GM12878 (cell line): ENCODE data around the gene CDC14B. TPM values are rescaled to one million over a fixed set of nuclear protein-coding genes. Genes with fewer than 3 reads are reported as not detected.

Experiments
- ATAC-seq: fragments of 200-7000 bp; cut with Tn5 transposase; 3 replicates; pipeline ENCODE4 v1.9.1; 2020; ENCODE audit warnings: mild to moderate bottlenecking, moderate library complexity
- BruUV-seq: library from RNA; stranded (reverse); fragments of 400-500 nt; replicated peaks from 2 replicates; lab custom pipeline; 2021; lab: Mats Ljungman, UMichigan
- CTCF ChIA-PET: fragments of 300-600 bp; sonication (Branson Sonifier 250); formaldehyde crosslinking; extraction: SDS; loops from one replicate; lab custom pipeline; 2021; ENCODE audit warnings: inconsistent platforms; lab: Yijun Ruan, JAX
- POLR2A ChIA-PET: fragments of 350-600 bp; formaldehyde crosslinking; extraction: SDS; loops from one replicate; lab custom pipeline; 2021; ENCODE audit warnings: inconsistent platforms; lab: Charles Lee
- RAD21 ChIA-PET: fragments of 300-600 bp; sonication (Branson Sonifier 250); formaldehyde crosslinking; loops from one replicate; lab custom pipeline; 2023; ENCODE audit warnings: antibody characterized with exemption; ENCODE audit not compliant: unreplicated experiment; lab: Charles Lee
- SMC1A ChIA-PET: fragments of 300-600 bp; sonication (Branson Sonifier 250); formaldehyde crosslinking; loops from one replicate; lab custom pipeline; 2023; ENCODE audit not compliant: unreplicated experiment, uncharacterized antibody; lab: Charles Lee
- DNase-seq: peaks from one replicate; pipeline ENCODE4 v3.0.0-alpha.2; 2011; ENCODE audit warnings: low read depth, low spot score
- FAIRE-seq: peaks from 3 replicates; lab custom pipeline; 2011; peaks lifted over from hg19 to GRCh38; lab: Jason Lieb, UNC
- H2AFZ ChIP-seq: 2 replicates; pipeline ENCODE4 v1.6.0; 2011; ENCODE audit warnings: low read depth, low read length, control low read depth; ENCODE audit not compliant: control insufficient read depth
- H3K27ac ChIP-seq: 2 replicates; pipeline ENCODE4 v1.5.1; 2011; ENCODE audit warnings: control low read depth; ENCODE audit not compliant: control insufficient read depth, insufficient read depth
- H3K27me3 ChIP-seq, 2 experiments: replicated peaks in 1 of 2; 2 replicates each; pipeline versions ENCODE4 v1.6.0 to v1.6.1; 2011; ENCODE audit warnings: low read length in 1 of 2; ENCODE audit not compliant: control insufficient read depth in 2 of 2, insufficient read depth in 2 of 2
- H3K36me3 ChIP-seq, 2 experiments: 2 replicates each; pipeline ENCODE4 v1.5.1; 2011; ENCODE audit warnings: low read length in 1 of 2; ENCODE audit not compliant: control insufficient read depth in 2 of 2, insufficient read depth in 2 of 2
- H3K4me1 ChIP-seq: 2 replicates; pipeline ENCODE4 v1.6.1; 2011; ENCODE audit warnings: mild to moderate bottlenecking, low read length, moderate library complexity, mixed read lengths; ENCODE audit not compliant: control insufficient read depth, insufficient read depth
- H3K4me2 ChIP-seq: 2 replicates; pipeline ENCODE4 v1.6.0; 2011; ENCODE audit warnings: control low read depth; ENCODE audit not compliant: control insufficient read depth, insufficient read depth
- H3K4me3 ChIP-seq: fragments of 200-600 bp; sonication (generic); 2 replicates; pipeline ENCODE4 v1.5.1; 2016
- H3K79me2 ChIP-seq: 2 replicates; pipeline ENCODE4 v1.6.0; 2011; ENCODE audit warnings: low read length; ENCODE audit not compliant: control insufficient read depth, insufficient read depth
- H3K9ac ChIP-seq: 2 replicates; pipeline ENCODE4 v1.8.0; 2011; ENCODE audit warnings: low read length, control low read depth, mixed read lengths; ENCODE audit not compliant: control insufficient read depth, insufficient read depth
- H3K9me3 ChIP-seq: replicated peaks from 3 replicates; pipeline ENCODE4 v1.5.1; 2011; ENCODE audit warnings: mild to moderate bottlenecking, low read length; ENCODE audit not compliant: control insufficient read depth, insufficient read depth
- H4K20me1 ChIP-seq: 2 replicates; pipeline ENCODE4 v1.6.0; 2011; ENCODE audit not compliant: control insufficient read depth, insufficient read depth
- ASH2L ChIP-seq: fragments of 300-600, 200-600 bp; sonication (generic); IDR thresholded peaks from 2 replicates; pipeline ENCODE4 v1.6.1; 2017; ENCODE audit warnings: low read depth, mild to moderate bottlenecking, borderline replicate concordance
- CBX3 ChIP-seq: fragments of 200-600 bp; sonication (generic); IDR thresholded peaks from 2 replicates; pipeline ENCODE4 v1.6.1; 2016; ENCODE audit warnings: low read depth, borderline replicate concordance
- CEBPB ChIP-seq, 2 experiments: fragments of 150-350 bp in 1 of 2; IDR thresholded peaks; 2 replicates each; pipeline ENCODE4 v1.6.1; 2012 to 2014; ENCODE audit warnings: low read depth in 2 of 2, low read length in 2 of 2, borderline replicate concordance in 1 of 2, inconsistent platforms in 1 of 2
- CHD2 ChIP-seq: IDR thresholded peaks from 2 replicates; pipeline ENCODE4 v1.6.1; 2011; ENCODE audit warnings: low read depth, low read length, improper control_type of control experiment, borderline replicate concordance
- MXI1 ChIP-seq: fragments of 150-350 bp; IDR thresholded peaks from 2 replicates; pipeline ENCODE4 v1.6.1; 2011; ENCODE audit warnings: low read depth, mild to moderate bottlenecking, inconsistent platforms, low read length, improper control_type of control experiment
- MYC ChIP-seq: IDR thresholded peaks from 2 replicates; pipeline ENCODE4 v1.6.1; 2011; ENCODE audit warnings: mild to moderate bottlenecking, low read length, moderate library complexity, inconsistent platforms; ENCODE audit not compliant: insufficient read depth, insufficient replicate concordance, insufficient read length, severe bottlenecking
- SREBF1 ChIP-seq: IDR thresholded peaks from 2 replicates; pipeline ENCODE4 v1.6.1; 2012; ENCODE audit warnings: mild to moderate bottlenecking, low read length
- STAT1 ChIP-seq: fragments of 450-650 bp; conservative IDR thresholded peaks from 2 replicates; pipeline ENCODE4 v1.6.1; 2014; ENCODE audit warnings: antibody characterized with exemption, mild to moderate bottlenecking
- ZBED1 ChIP-seq: IDR thresholded peaks from 2 replicates; pipeline ENCODE4 v1.6.1; 2016; ENCODE audit warnings: borderline replicate concordance
- ZNF207 ChIP-seq: fragments of 450-650 bp; IDR thresholded peaks from 2 replicates; pipeline ENCODE4 v1.6.1; 2014; ENCODE audit warnings: antibody characterized with exemption, mild to moderate bottlenecking, borderline replicate concordance
- WGBS: methylation state at CpG from one replicate; pipeline ENCODE4 v1.1.6; 2016; ENCODE audit warnings: low lambda C conversion rate; ENCODE audit not compliant: insufficient replicate concordance, insufficient coverage; ENCODE audit errors: missing lambda C conversion rate; 5-methylcytosine and 5-hydroxymethylcytosine counted together
- in situ Hi-C: fragments of 300-500 bp; cut with MboI; formaldehyde crosslinking; loops from 9 replicates; pipeline ENCODE4 v1.14.3; 2018; ENCODE audit warnings: mixed read lengths
- intact Hi-C: fragments of 100-400 bp; cut with micrococcal nuclease; formaldehyde crosslinking; loops from one replicate; pipeline ENCODE4 v1.14.2; 2022; ENCODE audit not compliant: unreplicated experiment
- polyA plus RNA-seq, 11 experiments: library from polyadenylated mRNA; depleted of rRNA in 4 of 11; unstranded in 6 of 11; stranded (reverse) in 5 of 11; fragments of >200 nt; fragmentation: Nextera tagmentation in 4 of 11; fragmentation: Illumina TruSeq in 1 of 11; extraction: Ambion mirVana in 4 of 11; extraction: Trizol in 1 of 11; gene quantifications; 1 replicate in 1 of 11; 2 replicates in 10 of 11; pipeline versions ENCODE4 v1.2.1 to v1.2.3, GENCODE V29; 2011 to 2016; ENCODE audit warnings: inconsistent platforms in 2 of 11, missing spikeins in 2 of 11, low read depth in 1 of 11
- total RNA-seq, 4 experiments: library from RNA; depleted of rRNA in 3 of 4; stranded (reverse); fragments of >200 nt in 3 of 4; fragmentation: Illumina TruSeq in 1 of 4; extraction: Trizol in 1 of 4; gene quantifications; 2 replicates each; pipeline versions ENCODE4 v1.2.1 to v1.2.3, GENCODE V29; 2013 to 2021
- TF ChIP-seq, protein P1 (sequence below): fragments of 450-650 bp; formaldehyde crosslinking; IDR thresholded peaks from 2 replicates; pipeline ENCODE4 v1.4.0; 2022; ENCODE audit warnings: mild to moderate bottlenecking, moderate library complexity
- TF ChIP-seq, protein P2 (sequence below): fragments of 450-650 bp; IDR thresholded peaks from 2 replicates; pipeline ENCODE4 v1.6.1; 2014; ENCODE audit warnings: mild to moderate bottlenecking
- TF ChIP-seq, protein P3 (sequence below): fragments of 450-650 bp; conservative IDR thresholded peaks from 2 replicates; pipeline ENCODE4 v1.6.1; 2017; ENCODE audit warnings: mild to moderate bottlenecking, moderate library complexity
- TF ChIP-seq, protein P4 (sequence below): IDR thresholded peaks from 2 replicates; pipeline ENCODE4 v1.6.1; 2011; ENCODE audit warnings: low read depth, mild to moderate bottlenecking, low read length, moderate library complexity, borderline replicate concordance; ENCODE audit errors: extremely low read depth
- TF ChIP-seq, protein P5 (sequence below): IDR thresholded peaks from 2 replicates; pipeline ENCODE4 v1.6.1; 2012; ENCODE audit warnings: low read depth, low read length, improper control_type of control experiment

Gene CDC14B
- total and polyA plus RNA-seq, 10 of the 15 experiments (the other 5 are each of a cell fraction or from before 2014, with no cell fraction given): 3.7 to 11.7 (median 6.2) TPM

DNA sequence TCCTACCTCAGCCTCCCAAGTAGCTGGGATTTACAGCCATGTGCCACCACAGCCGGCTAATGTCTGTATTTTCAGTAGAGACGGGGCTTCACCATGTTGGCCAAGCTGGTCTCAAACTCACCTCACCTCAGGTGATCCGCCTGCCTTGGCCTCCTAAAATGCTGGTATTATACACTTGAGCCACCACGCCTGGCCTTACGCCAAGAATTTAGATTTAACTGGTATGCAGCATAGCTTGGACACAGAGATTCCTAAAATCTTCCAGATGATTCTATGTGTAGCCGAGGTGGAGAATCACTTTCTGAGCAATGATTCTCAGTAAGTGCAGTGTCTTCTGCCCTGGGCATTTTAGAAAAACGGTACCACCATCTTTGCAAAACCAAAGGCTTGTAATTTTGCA lies 95.6 kb downstream of the CDC14B start (continued):
- TF ChIP-seq, protein P1, sequence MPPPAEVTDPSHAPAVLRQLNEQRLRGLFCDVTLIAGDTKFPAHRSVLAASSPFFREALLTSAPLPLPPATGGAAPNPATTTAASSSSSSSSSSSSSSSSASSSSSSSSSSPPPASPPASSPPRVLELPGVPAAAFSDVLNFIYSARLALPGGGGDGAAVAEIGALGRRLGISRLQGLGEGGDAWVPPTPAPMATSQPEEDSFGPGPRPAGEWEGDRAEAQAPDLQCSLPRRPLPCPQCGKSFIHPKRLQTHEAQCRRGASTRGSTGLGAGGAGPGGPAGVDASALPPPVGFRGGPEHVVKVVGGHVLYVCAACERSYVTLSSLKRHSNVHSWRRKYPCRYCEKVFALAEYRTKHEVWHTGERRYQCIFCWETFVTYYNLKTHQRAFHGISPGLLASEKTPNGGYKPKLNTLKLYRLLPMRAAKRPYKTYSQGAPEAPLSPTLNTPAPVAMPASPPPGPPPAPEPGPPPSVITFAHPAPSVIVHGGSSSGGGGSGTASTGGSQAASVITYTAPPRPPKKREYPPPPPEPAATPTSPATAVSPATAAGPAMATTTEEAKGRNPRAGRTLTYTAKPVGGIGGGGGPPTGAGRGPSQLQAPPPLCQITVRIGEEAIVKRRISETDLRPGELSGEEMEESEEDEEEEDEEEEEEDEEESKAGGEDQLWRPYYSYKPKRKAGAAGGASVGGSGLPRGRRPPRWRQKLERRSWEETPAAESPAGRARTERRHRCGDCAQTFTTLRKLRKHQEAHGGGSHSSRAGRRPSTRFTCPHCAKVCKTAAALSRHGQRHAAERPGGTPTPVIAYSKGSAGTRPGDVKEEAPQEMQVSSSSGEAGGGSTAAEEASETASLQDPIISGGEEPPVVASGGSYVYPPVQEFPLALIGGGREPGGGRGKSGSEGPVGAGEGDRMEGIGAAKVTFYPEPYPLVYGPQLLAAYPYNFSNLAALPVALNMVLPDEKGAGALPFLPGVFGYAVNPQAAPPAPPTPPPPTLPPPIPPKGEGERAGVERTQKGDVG (CRISPR knock-in tag): no peak
- no peak for TF ChIP-seq STAT1
- TF ChIP-seq, protein P2, sequence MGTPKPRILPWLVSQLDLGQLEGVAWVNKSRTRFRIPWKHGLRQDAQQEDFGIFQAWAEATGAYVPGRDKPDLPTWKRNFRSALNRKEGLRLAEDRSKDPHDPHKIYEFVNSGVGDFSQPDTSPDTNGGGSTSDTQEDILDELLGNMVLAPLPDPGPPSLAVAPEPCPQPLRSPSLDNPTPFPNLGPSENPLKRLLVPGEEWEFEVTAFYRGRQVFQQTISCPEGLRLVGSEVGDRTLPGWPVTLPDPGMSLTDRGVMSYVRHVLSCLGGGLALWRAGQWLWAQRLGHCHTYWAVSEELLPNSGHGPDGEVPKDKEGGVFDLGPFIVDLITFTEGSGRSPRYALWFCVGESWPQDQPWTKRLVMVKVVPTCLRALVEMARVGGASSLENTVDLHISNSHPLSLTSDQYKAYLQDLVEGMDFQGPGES: no peak

DNA sequence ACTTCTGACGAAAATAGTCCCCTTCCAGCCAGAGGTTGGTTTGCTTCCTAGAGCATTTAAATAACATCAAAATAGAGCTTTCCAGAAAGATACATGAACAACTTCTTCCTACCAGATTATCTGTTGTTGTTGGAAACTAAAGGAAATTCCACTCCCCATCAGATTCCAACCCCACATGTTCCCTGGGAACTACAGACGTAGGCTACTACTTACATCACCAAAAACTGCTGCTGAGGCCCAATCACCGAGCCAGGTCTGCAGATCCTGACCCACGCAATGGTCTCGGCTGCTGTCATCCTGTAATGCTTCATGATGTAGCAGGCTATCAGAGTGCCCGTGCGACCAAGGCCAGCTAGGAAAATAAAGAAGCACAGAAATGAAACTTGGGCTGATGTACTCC lies 96.3 kb downstream of the CDC14B start:
- Histone ChIP-seq H3K36me3 (no peaks in the 10 kb centered on the region), H3K9me3 (no peaks in the 10 kb centered on the region), H3K27ac (no peak overlapping the region), H3K4me3 (no peak overlapping the region), H2AFZ (no peak overlapping the region), H4K20me1 (no peaks in the 10 kb centered on the region), H3K4me2 (no peak overlapping the region), H3K4me1 (no peaks in the 10 kb centered on the region), H3K9ac (no peak overlapping the region), H3K27me3 (no peaks in the 10 kb centered on the region), H3K79me2 (no peaks in the 10 kb centered on the region)
- intact Hi-C loops (no loop called here), in situ Hi-C loops (no loop called here)
- no peak for DNase-seq
- no peak for ATAC-seq
- 74% methylated on average over 7 of the region's 7 CpGs for WGBS
- ChIA-PET CTCF (interaction anchor here (0.8 to 1.4 kb wide), 4 partner anchors 9 to 107 kb away, joined by 3 to 6 read pairs (median 3); no protein-coding TSS in a partner anchor), POLR2A (no interaction called here), SMC1A (interaction anchor here (0.6 to 1.3 kb wide), 3 partner anchors 9 to 33 kb away, joined by 3 to 4 read pairs (median 4); no protein-coding TSS in a partner anchor), RAD21 (no interaction called here)
- FAIRE-seq: no peak
- BruUV-seq: no TSS peak
- TF ChIP-seq MYC (no peak), CBX3 (no peak), MXI1 (no peak), ZNF207 (no peak), CEBPB (IDR thresholded peaks at IDR 0.05; ENCODE audit: borderline replicate concordance in 1 of 2, low read depth in 2 of 2, low read length in 2 of 2) (no peak), ZBED1 (no peak), SREBF1 (no peak), ASH2L (no peak), CHD2 (no peak)
- TF ChIP-seq, protein P3, sequence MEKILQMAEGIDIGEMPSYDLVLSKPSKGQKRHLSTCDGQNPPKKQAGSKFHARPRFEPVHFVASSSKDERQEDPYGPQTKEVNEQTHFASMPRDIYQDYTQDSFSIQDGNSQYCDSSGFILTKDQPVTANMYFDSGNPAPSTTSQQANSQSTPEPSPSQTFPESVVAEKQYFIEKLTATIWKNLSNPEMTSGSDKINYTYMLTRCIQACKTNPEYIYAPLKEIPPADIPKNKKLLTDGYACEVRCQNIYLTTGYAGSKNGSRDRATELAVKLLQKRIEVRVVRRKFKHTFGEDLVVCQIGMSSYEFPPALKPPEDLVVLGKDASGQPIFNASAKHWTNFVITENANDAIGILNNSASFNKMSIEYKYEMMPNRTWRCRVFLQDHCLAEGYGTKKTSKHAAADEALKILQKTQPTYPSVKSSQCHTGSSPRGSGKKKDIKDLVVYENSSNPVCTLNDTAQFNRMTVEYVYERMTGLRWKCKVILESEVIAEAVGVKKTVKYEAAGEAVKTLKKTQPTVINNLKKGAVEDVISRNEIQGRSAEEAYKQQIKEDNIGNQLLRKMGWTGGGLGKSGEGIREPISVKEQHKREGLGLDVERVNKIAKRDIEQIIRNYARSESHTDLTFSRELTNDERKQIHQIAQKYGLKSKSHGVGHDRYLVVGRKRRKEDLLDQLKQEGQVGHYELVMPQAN: no peak
- TF ChIP-seq, protein P4, sequence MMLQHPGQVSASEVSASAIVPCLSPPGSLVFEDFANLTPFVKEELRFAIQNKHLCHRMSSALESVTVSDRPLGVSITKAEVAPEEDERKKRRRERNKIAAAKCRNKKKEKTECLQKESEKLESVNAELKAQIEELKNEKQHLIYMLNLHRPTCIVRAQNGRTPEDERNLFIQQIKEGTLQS: no peak
- TF ChIP-seq, protein P5, sequence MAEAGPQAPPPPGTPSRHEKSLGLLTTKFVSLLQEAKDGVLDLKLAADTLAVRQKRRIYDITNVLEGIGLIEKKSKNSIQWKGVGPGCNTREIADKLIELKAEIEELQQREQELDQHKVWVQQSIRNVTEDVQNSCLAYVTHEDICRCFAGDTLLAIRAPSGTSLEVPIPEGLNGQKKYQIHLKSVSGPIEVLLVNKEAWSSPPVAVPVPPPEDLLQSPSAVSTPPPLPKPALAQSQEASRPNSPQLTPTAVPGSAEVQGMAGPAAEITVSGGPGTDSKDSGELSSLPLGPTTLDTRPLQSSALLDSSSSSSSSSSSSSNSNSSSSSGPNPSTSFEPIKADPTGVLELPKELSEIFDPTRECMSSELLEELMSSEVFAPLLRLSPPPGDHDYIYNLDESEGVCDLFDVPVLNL: no peak
